Colonic mucosa (tissue), 4 donors: ENCODE measurements around the gene GSTO1. TPM values are rescaled to one million over a fixed set of nuclear protein-coding genes. Genes with fewer than 3 reads are reported as not detected.

Source experiments
- DNase-seq: peaks from one replicate; pipeline ENCODE4 v3.0.0-alpha.2; 2020
- H3K27ac ChIP-seq: fragments of 200-600 bp; one replicate; pipeline ENCODE4 v1.8.0; 2021
- H3K27me3 ChIP-seq: fragments of 200-600 bp; one replicate; pipeline ENCODE4 v1.8.0; 2021
- H3K36me3 ChIP-seq: fragments of 200-600 bp; one replicate; pipeline ENCODE4 v1.8.0; 2021
- H3K4me1 ChIP-seq: fragments of 200-600 bp; one replicate; pipeline ENCODE4 v1.8.0; 2021; ENCODE audit warnings: mild to moderate bottlenecking
- H3K4me3 ChIP-seq: fragments of 200-600 bp; one replicate; pipeline ENCODE4 v1.8.0; 2021
- H3K9ac ChIP-seq, 2 donors: one replicate each; pipeline ENCODE4 v1.7.0; 2013; ENCODE audit warnings: control low read depth in 2 of 2, low read depth in 2 of 2, low read length in 2 of 2
- H3K9me3 ChIP-seq: fragments of 200-600 bp; one replicate; pipeline ENCODE4 v1.8.0; 2021
- CTCF ChIP-seq: fragments of 200-600 bp; IDR thresholded peaks from one replicate; pipeline ENCODE4 v1.8.0; 2022; ENCODE audit warnings: antibody characterized with exemption, mild to moderate bottlenecking
- intact Hi-C: fragments of 100-400 bp; cut with DNase I; formaldehyde crosslinking; loops from one replicate; pipeline ENCODE4 v1.14.1; 2022
- microRNA-seq: library from miRNA; unstranded; fragments of <30 nt; microRNA quantifications from one replicate; pipeline ENCODE4, GENCODE V29; 2019
- total RNA-seq, 2 donors: library from RNA; stranded (reverse); fragmentation: NEBNext Ultra II Directional in 1 of 2; extraction: Animal tissue kit (Norgen Biotek cat#: 25700) in 1 of 2; gene quantifications; one replicate each; pipeline ENCODE4 v1.2.1, GENCODE V29; 2021
- donor health status: healthy.
- donor health status: DM: no; HTN: no; CAD: no.
- donor health status: DM: no; HTN: no; CAD: no.

Gene GSTO1
- total RNA-seq, 2 donors from 2014 or later = 89.9 to 98.0 TPM

- Histone ChIP-seq H3K4me3 (no peak overlapping the region), H3K36me3 (peaks cover 15% of the 10 kb centered on the region), H3K9me3 (no peaks in the 10 kb centered on the region), H3K27me3 (no peaks in the 10 kb centered on the region), H3K9ac (no peak overlapping the region), H3K4me1 (peaks cover 4% of the 10 kb centered on the region), H3K27ac (no peak overlapping the region)
- no peak for DNase-seq
- intact Hi-C loops = no loop called here
- no peak for TF ChIP-seq CTCF
Measured at GRCh38 chr10:104314591-104315485, 60.1 kb downstream of the GSTO1 start.

GRCh38 chr10:104315486-104315921, 60.8 kb downstream of the GSTO1 start:
- no peak overlapping the region for H3K9ac ChIP-seq
- peaks cover 15% of the 10 kb centered on the region for H3K36me3 ChIP-seq
- no peak overlapping the region for H3K4me3 ChIP-seq
- no peaks in the 10 kb centered on the region for H3K27me3 ChIP-seq
- no peak for TF ChIP-seq CTCF
- intact Hi-C loops = no loop called here
- no peaks in the 10 kb centered on the region for H3K9me3 ChIP-seq
- H3K4me1 ChIP-seq = peaks cover 4% of the 10 kb centered on the region
- DNase-seq = no peak
- no peak overlapping the region for H3K27ac ChIP-seq

GRCh38 chr10:104316321-104317099, 61.8 kb downstream of the GSTO1 start:
- intact Hi-C loops = no loop called here
- H3K4me3 ChIP-seq = no peak overlapping the region
- no peak for DNase-seq
- H3K4me1 ChIP-seq = peaks cover 4% of the 10 kb centered on the region
- H3K27ac ChIP-seq = no peak overlapping the region
- peaks cover 15% of the 10 kb centered on the region for H3K36me3 ChIP-seq
- no peaks in the 10 kb centered on the region for H3K27me3 ChIP-seq
- H3K9me3 ChIP-seq = no peaks in the 10 kb centered on the region
- H3K9ac ChIP-seq = no peak overlapping the region
- TF ChIP-seq CTCF = no peak

Small RNAs within 50 kb of the gene (microRNA-seq; reads per million reads assigned to microRNA genes)
- not detected for gene MIR4482
- gene MIR609 = not detected

Other genes with a start within 250 kb of the GSTO1 start
- 100 to 1,000 TPM; 115 to 249 TPM for gene COL17A1, start 169.0 kb upstream of the GSTO1 start, total RNA-seq
- 1 to 10 TPM; 6.8 to 8.0 TPM for gene SFR1, start 132.7 kb upstream of the GSTO1 start, total RNA-seq
- gene CFAP43, start 22.5 kb upstream of the GSTO1 start, total RNA-seq = under 1 TPM; 0.16 to 0.49 TPM
- gene GSTO2, start 14.3 kb downstream of the GSTO1 start, total RNA-seq = 10 to 100 TPM; 12.8 to 18.9 TPM
- 1 to 10 TPM; 5.9 to 9.6 TPM for gene ITPRIP, start 83.6 kb downstream of the GSTO1 start, total RNA-seq
- gene CFAP58, start 98.9 kb downstream of the GSTO1 start, total RNA-seq = under 1 TPM in 1 of 2 donors, not detected in 1; 0.11 TPM